Muscle of leg (tissue), 11 donors: ENCODE data around the gene FBXO21. TPM values are rescaled to one million over a fixed set of nuclear protein-coding genes. Genes with fewer than 3 reads are reported as not detected.
A peak's percentile ranks its signal among the peaks of the same experiment; 100 is the strongest.
"Not testable (repeated sequence)": the region's sequence is repeated elsewhere in the genome, so short reads cannot be mapped to it uniquely, and the experiment has no call there.

ENCODE experiments used
- DNase-seq: peaks from one replicate; pipeline ENCODE4 v3.0.0; 2013
- H3K27ac ChIP-seq: one replicate; pipeline ENCODE4 v1.5.1; 2013; ENCODE audit warnings: mild to moderate bottlenecking, low read length, control low read depth
- H3K27me3 ChIP-seq: one replicate; pipeline ENCODE4 v1.6.1; 2013; ENCODE audit warnings: low read length; ENCODE audit not compliant: control insufficient read depth, insufficient read depth
- H3K36me3 ChIP-seq: one replicate; pipeline ENCODE4 v1.6.1; 2013; ENCODE audit warnings: low read length; ENCODE audit not compliant: control insufficient read depth, insufficient read depth
- H3K4me1 ChIP-seq: one replicate; pipeline ENCODE4 v1.6.1; 2013; ENCODE audit warnings: low read length; ENCODE audit not compliant: control insufficient read depth, insufficient read depth
- H3K4me3 ChIP-seq: one replicate; pipeline ENCODE4 v1.5.1; 2013; ENCODE audit warnings: low read length, control low read depth
- H3K9me3 ChIP-seq: replicated peaks from 2 replicates; pipeline ENCODE4 v1.6.1; 2013; ENCODE audit warnings: low read depth, low read length; ENCODE audit not compliant: control insufficient read depth
- WGBS: methylation state at CpG from one replicate; pipeline ENCODE4 v1.1.5; 2013; ENCODE audit warnings: missing lambda C conversion rate; ENCODE audit not compliant: insufficient coverage; 5-methylcytosine and 5-hydroxymethylcytosine counted together
- polyA plus RNA-seq, 8 donors: library from polyadenylated mRNA; unstranded; fragments of 120-200 nt; gene quantifications; one replicate each; pipeline versions ENCODE4 v1.2.1 to v1.2.3, GENCODE V29; 2013; ENCODE audit warnings: inconsistent platforms in 1 of 8, low replicate concordance in 1 of 8; ENCODE audit not compliant: insufficient read length in 8 of 8, insufficient read depth in 1 of 8
- total RNA-seq: library from RNA; stranded (reverse); fragments of 120-200 nt; gene quantifications from one replicate; pipeline ENCODE4 v1.2.4, GENCODE V29; 2013

Gene FBXO21
- total and polyA plus RNA-seq, 9 donors, result 20.2 to 29.6 (median 24.3) TPM

DNA sequence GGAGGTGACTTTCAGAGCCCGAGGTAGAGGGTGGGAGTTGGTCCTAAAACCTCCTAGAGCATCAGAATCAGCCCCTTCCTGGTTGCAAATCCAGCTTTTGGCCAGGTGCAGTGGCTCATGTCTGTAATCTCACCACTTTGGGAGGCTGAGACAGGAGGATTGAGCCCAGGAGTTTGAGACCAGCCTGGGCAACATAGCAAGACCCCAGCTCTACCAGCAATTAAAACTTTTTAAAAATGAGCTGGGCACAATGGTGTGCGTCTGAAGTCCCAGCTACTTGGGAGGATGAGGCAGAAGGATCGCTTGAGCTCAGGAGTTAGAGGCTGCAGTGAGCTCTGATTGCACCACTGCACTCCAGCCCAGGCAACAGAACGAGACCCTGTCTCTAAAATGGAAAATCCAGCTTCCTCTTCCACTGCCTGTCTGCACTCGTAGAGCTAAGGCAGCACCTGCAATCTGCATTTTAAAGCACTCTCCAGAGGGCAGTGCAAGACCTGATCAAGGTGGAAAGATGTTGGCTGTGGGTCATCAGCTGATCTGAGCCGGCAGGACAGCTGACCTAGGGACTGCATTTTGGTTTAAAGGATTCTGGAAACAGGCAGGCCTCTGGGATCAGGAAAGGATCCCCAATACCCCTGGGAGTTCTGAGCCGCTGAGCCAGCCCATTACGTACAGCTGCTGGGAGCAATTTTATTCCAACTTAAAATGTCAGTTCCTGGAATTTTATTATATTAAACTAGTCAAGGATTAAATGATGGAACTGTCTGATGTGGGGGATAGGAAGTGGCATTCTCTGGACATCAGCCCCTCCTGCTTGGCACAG, 89.2 kb downstream of the FBXO21 start:
- Histone ChIP-seq H3K27ac (no peak overlapping the region), H3K4me1 (peaks cover 13% of the 10 kb centered on the region), H3K27me3 (peaks cover 70% of the 10 kb centered on the region), H3K36me3 (no peaks in the 10 kb centered on the region), H3K4me3 (no peak overlapping the region), H3K9me3 (no peaks in the 10 kb centered on the region)
- WGBS, result 34% methylated on average over 2 of the region's 8 CpGs
- DNase-seq, result no peak

DNA sequence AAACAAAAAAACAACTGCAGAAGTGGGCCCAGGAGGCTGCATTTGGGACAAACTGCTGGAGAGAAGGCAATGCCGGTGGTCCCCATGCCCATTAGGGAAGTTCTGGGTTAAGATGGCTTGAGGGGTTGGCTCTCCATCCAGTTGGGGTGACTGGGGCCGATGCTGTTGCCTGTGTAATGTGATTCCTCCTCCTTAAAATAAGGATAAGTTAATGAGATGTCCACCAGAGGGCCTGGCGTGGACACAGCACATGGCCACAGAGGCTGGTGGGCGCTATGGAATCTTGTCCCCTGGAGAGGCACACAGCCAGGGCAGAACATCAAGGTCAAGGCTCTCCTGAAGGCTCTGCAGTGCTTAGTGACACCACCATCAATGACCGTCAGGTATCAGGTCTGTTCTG, 90.0 kb downstream of the FBXO21 start:
- no peak overlapping the region for H3K4me3 ChIP-seq
- H3K27me3 ChIP-seq, result peaks cover 75% of the 10 kb centered on the region
- 12% methylated on average over 2 of the region's 5 CpGs for WGBS
- H3K9me3 ChIP-seq, result no peaks in the 10 kb centered on the region
- DNase-seq, result no peak
- H3K27ac ChIP-seq, result no peak overlapping the region
- peaks cover 13% of the 10 kb centered on the region for H3K4me1 ChIP-seq
- no peaks in the 10 kb centered on the region for H3K36me3 ChIP-seq

DNA sequence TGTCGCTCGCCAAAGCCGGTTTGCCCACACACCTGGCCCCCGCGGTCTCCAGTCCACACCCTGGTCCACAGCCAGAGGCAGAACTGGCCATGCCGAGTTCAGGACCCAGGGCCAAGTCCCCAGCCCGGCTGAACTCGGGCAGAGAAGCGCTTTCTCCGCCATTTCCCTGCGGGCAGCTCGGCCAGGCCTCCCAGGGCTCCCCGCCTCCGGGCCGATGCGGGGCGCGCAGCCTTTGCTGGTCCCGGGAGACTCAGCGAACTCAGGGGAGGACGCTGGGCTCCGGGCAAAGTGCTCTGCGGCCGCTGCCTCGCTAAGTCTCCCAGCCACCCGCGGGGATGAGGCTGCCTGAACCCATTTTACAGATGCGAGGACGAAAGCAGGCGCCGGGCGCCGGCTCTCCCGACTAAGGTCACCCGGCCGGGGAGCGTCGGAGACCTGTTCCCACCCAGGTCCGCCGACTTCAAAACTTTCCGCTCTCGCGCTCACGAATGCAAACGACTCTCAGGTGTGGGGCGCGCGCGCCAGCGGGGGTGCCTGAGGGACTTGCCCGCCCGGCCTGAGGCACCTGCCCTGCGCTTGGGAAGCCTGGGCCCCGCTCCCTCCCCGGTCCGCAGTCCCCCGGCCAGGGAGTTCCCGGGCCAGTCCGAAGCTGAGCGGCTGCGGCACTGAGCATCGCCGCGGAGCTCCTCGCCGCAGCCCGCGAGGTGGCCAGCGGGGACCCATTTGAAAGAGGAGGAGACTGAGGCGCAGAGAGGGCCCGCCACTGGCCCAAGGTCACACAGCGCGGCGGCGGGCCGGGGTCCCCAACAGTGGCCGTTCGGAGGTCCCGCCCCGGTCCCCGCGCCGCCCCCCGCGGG, 91.7 kb downstream of the FBXO21 start:
- H3K27ac ChIP-seq, result no peak overlapping the region
- peak overlapping the region; percentile 43 for H3K4me3 ChIP-seq
- no peaks in the 10 kb centered on the region for H3K36me3 ChIP-seq
- WGBS, result 1% methylated on average over 85 of the region's 85 CpGs
- H3K9me3 ChIP-seq, result no peaks in the 10 kb centered on the region
- H3K4me1 ChIP-seq, result peaks cover 13% of the 10 kb centered on the region
- H3K27me3 ChIP-seq, result peaks cover 80% of the 10 kb centered on the region
- peak; percentile 13 for DNase-seq

DNA sequence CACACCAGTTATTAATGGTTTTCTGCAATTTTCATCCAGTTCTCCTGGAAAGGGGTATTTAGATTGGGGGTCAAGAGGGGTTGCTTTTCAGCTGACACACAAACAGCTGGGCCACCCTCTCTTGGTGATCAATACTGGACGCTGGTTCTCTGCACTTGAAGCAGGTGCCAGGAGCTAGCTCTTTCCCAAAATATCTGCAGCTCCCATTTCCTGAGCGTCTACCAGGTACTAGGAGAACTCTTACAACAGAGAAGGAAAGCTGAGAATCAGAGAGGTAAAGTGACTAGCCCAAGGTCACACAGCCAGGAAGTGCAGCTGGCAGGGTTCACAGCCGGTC, 92.3 kb downstream of the FBXO21 start:
- no peaks in the 10 kb centered on the region for H3K9me3 ChIP-seq
- H3K4me3 ChIP-seq, result peak overlapping the region; percentile 43
- peaks cover 81% of the 10 kb centered on the region for H3K27me3 ChIP-seq
- no peaks in the 10 kb centered on the region for H3K36me3 ChIP-seq
- WGBS, result 0% methylated on average over 1 of the region's 3 CpGs
- no peak overlapping the region for H3K27ac ChIP-seq
- DNase-seq, result no peak
- peaks cover 13% of the 10 kb centered on the region for H3K4me1 ChIP-seq

DNA sequence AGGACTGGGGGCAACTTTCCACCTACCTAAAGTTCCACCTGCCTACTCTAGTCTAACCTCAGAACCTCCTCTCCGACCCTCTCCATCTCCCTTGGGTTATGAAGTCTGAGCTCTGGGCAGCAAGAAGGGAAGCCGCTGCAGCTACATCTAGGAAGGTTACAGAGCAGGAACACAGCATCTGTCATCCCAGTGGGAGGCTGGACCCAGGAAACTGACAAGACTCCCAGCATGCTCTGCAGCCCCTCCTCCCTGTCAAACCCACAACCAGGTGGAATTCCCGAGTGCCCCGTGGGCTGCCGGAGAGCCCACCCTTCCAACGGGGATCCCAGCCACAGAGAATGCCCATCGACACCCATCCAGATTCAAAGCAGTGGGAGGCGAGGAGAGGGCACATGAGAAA, 93.1 kb downstream of the FBXO21 start:
- H3K27me3 ChIP-seq, result peaks cover 82% of the 10 kb centered on the region
- H3K4me1 ChIP-seq, result peaks cover 13% of the 10 kb centered on the region
- no peak overlapping the region for H3K27ac ChIP-seq
- no peak overlapping the region for H3K4me3 ChIP-seq
- H3K36me3 ChIP-seq, result no peaks in the 10 kb centered on the region
- no peak for DNase-seq
- H3K9me3 ChIP-seq, result no peaks in the 10 kb centered on the region
- WGBS, result 40% methylated on average over 1 of the region's 8 CpGs

DNA sequence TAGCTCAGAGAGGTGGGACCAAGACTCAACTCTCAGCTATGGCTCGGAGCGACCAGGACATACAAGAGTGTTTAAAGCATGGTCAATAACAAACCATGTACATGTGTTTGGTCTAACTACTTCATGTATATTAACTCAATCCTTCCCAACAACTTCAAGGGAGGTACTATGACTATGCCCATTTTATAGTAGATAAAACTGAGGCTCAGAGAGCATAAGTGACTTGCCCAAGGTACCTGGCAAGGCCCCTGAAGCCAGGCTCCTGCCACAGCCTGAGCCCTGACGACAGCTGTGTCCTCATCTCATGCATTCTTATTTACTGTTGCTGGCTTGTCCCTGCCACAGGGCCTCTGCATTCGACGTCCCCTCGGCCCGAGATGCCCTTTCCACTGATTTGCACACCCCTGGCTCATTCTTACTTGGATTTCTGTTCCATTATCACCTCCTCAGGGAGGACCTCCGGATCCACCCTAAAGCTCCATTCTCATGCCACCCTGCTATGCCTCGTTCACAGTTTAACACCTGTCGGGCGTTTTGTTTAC, 93.7 kb downstream of the FBXO21 start:
- Histone ChIP-seq H3K4me3 (no peak overlapping the region), H3K36me3 (no peaks in the 10 kb centered on the region), H3K4me1 (peaks cover 11% of the 10 kb centered on the region), H3K27me3 (peaks cover 81% of the 10 kb centered on the region), H3K27ac (no peak overlapping the region), H3K9me3 (no peaks in the 10 kb centered on the region)
- DNase-seq, result no peak
- 61% methylated on average over 8 of the region's 11 CpGs for WGBS

DNA sequence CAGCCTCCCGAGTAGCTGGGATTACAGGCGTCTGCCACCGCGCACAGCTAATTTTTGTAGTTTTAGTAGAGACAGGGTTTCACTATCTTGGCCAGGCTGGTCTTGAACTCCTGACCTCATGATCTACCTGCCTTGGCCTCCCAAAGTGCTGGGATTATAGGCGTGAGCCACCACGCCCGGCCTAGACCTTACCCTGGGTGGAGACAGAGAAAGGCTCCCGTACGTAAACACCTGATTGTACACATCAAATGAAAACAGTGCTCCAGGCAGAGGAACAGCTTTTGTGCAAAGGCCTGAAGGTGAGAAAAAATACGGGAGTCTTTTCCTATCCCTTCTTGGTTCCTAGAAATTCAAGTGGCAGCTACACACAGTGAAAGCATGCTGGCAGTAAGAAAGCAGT, 95.1 kb downstream of the FBXO21 start:
- not testable (repeated sequence) for H3K9me3 ChIP-seq, H3K36me3 ChIP-seq, DNase-seq, H3K27ac ChIP-seq, H3K4me3 ChIP-seq
- 78% methylated on average over 1 of the region's 10 CpGs for WGBS
- Histone ChIP-seq H3K4me1 (peaks cover 11% of the 10 kb centered on the region), H3K27me3 (peaks cover 69% of the 10 kb centered on the region)

DNA sequence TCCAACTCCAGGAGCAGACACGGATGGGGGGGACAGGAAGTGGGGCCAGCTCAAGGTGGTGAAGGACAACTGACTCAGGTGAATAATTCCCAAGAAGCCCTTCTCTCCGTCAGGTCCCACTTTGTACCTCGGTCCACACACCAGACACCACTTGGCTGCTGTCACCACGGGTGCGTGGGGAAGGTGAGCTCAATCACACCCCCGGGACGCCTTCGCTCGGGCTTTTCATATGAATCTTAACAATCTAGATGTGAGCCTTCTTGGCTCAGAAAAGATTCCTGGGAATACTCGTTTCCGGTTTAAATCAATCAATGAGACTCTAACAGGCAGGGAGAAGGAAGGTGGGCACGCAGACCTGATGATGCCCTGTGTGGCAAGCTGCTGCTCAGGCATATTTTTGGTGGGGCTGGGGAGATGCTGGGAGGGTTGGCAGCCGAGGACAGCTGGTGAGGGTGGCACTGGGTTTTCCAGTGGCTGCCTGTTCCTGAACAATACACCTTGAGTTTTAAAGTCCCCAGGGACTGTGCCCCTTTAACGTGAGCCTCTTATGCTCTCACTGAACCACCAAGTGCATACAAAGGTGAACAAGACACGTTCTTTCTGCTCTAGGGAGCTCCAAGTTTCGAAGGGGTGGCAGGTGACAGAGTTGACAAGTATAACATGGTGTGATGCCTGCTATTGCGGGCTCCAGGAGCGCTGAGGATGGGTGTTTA, 96.2 kb downstream of the FBXO21 start:
- H3K36me3 ChIP-seq, result no peaks in the 10 kb centered on the region
- DNase-seq, result no peak
- WGBS, result 54% methylated on average over 7 of the region's 18 CpGs
- H3K27me3 ChIP-seq, result peaks cover 61% of the 10 kb centered on the region
- peaks cover 7% of the 10 kb centered on the region for H3K4me1 ChIP-seq
- H3K27ac ChIP-seq, result no peak overlapping the region
- no peaks in the 10 kb centered on the region for H3K9me3 ChIP-seq
- no peak overlapping the region for H3K4me3 ChIP-seq

DNA sequence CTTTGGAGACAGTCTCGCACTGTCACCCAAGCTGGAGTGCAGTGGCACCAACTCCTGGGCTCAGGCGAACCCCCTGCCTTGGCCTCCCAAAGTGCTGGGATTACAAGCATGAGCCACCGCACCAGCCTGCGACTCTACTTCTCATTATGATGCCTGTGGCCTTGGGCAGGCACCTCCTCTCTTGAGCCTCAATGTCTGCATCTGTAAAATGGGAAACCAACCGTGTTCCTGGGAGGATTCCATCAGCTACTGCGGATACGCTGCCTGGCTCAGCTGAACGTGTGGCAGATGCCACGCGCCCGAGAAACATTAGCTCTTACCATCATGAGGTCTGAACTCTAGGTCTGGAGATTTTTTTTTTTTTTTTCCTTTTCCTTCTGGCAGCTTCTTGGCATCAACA, 96.8 kb downstream of the FBXO21 start:
- DNase-seq, result no peak
- Histone ChIP-seq H3K36me3 (no peaks in the 10 kb centered on the region), H3K4me1 (peaks cover 3% of the 10 kb centered on the region), H3K27ac (no peak overlapping the region), H3K9me3 (no peaks in the 10 kb centered on the region), H3K4me3 (no peak overlapping the region), H3K27me3 (peaks cover 55% of the 10 kb centered on the region)
- 74% methylated on average over 7 of the region's 11 CpGs for WGBS

DNA sequence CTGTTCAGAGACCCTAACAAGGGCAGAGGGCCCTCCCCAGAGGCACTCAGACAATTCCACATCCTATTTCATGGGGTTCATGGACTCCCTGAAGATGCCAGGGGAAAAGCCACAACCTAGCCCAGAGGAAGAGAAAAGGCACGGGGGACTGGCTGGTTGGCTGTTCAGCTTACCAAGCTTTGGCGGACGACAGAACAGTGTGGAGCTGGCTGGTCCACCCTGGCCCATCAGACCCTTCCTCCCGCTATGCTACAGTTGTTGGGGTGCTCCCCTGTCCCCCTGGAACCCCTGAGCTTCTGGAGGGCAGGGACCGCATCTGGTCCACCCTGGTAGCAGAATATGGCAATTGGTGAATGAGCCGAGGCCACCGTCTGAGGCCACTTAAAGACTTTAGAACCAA, 97.4 kb downstream of the FBXO21 start:
- H3K36me3 ChIP-seq, result no peaks in the 10 kb centered on the region
- 87% methylated on average over 7 of the region's 7 CpGs for WGBS
- H3K9me3 ChIP-seq, result no peaks in the 10 kb centered on the region
- no peak overlapping the region for H3K27ac ChIP-seq
- H3K27me3 ChIP-seq, result peaks cover 50% of the 10 kb centered on the region
- no peak for DNase-seq
- H3K4me3 ChIP-seq, result no peak overlapping the region
- no peaks in the 10 kb centered on the region for H3K4me1 ChIP-seq
